Panc1 (cell line): ENCODE data around the gene C8B. TPM values are rescaled to one million over a fixed set of nuclear protein-coding genes. Genes with fewer than 3 reads are reported as not detected.

Experiments
- ATAC-seq: fragments of 200-7000 bp; cut with Tn5 transposase; 2 replicates; pipeline ENCODE4 v1.9.1; 2020; ENCODE audit warnings: mild to moderate bottlenecking, moderate library complexity
- BruUV-seq: library from RNA; stranded (reverse); fragments of 400-500 nt; replicated peaks from 2 replicates; lab custom pipeline; 2021; lab: Mats Ljungman, UMichigan
- CTCF ChIA-PET: fragments of 300-600 bp; sonication (Branson Sonifier 250); formaldehyde crosslinking; loops from one replicate; lab custom pipeline; 2022; ENCODE audit warnings: antibody characterized with exemption; lab: Charles Lee
- POLR2A ChIA-PET: fragments of 300-600 bp; sonication (Branson Sonifier 250); formaldehyde crosslinking; loops from one replicate; lab custom pipeline; 2022; ENCODE audit warnings: antibody characterized with exemption; lab: Charles Lee
- DNase-seq: peaks from one replicate; pipeline ENCODE4 v3.0.0-alpha.2; 2010; ENCODE audit warnings: low read depth, low spot score
- H3K27ac ChIP-seq: 2 replicates; pipeline ENCODE4 v1.5.1; 2011; ENCODE audit warnings: mild to moderate bottlenecking, low read length, inconsistent platforms
- H3K27me3 ChIP-seq: fragments of 200-500 bp; sonication (Bioruptor generic); 2 replicates; pipeline ENCODE4 v1.6.0; 2014; ENCODE audit warnings: low read length, inconsistent platforms; ENCODE audit not compliant: control insufficient read depth, insufficient read depth
- H3K36me3 ChIP-seq: fragments of 200-500 bp; sonication (Bioruptor generic); 2 replicates; pipeline ENCODE4 v1.5.1; 2014; ENCODE audit warnings: inconsistent platforms, mild to moderate bottlenecking, low read length, moderate library complexity; ENCODE audit not compliant: control insufficient read depth, insufficient read depth
- H3K4me1 ChIP-seq: 2 replicates; pipeline ENCODE4 v1.5.1; 2011; ENCODE audit warnings: inconsistent platforms, mild to moderate bottlenecking, low read length, moderate library complexity; ENCODE audit not compliant: control insufficient read depth, insufficient read depth
- H3K4me3 ChIP-seq, 2 experiments: 2 replicates each; pipeline ENCODE4 v1.5.1; 2011 to 2012; ENCODE audit warnings: low read depth in 2 of 2, low read length in 2 of 2, mild to moderate bottlenecking in 2 of 2, inconsistent platforms in 1 of 2, moderate library complexity in 1 of 2
- H3K9me3 ChIP-seq: fragments of 200-500 bp; sonication (Bioruptor generic); 2 replicates; pipeline ENCODE4 v1.5.1; 2014; ENCODE audit warnings: low read depth, mild to moderate bottlenecking, inconsistent platforms, low read length, moderate library complexity; ENCODE audit not compliant: control insufficient read depth, insufficient read depth
- CTCF ChIP-seq: fragments of 450-650 bp; IDR thresholded peaks from 2 replicates; pipeline ENCODE4 v1.5.1; 2017; ENCODE audit warnings: mild to moderate bottlenecking
- POLR2AphosphoS5 ChIP-seq: IDR thresholded peaks from 2 replicates; pipeline ENCODE4 v1.6.1; 2012; ENCODE audit warnings: mild to moderate bottlenecking, low read depth, low read length, moderate library complexity
- REST ChIP-seq, 2 experiments: IDR thresholded peaks; 2 replicates each; pipeline ENCODE4 v1.6.1; 2011 to 2012; ENCODE audit warnings: low read depth in 2 of 2, control low read depth in 1 of 2, low read length in 1 of 2, mild to moderate bottlenecking in 1 of 2, moderate library complexity in 1 of 2; ENCODE audit not compliant: insufficient read depth in 1 of 2
- SIN3A ChIP-seq: IDR thresholded peaks from 2 replicates; pipeline ENCODE4 v1.6.1; 2012; ENCODE audit warnings: low read depth, mild to moderate bottlenecking, low read length, moderate library complexity, borderline replicate concordance; ENCODE audit not compliant: insufficient read depth
- TCF7L2 ChIP-seq: IDR thresholded peaks from 2 replicates; pipeline ENCODE4 v1.6.1; 2011; ENCODE audit warnings: mild to moderate bottlenecking, low read depth, low read length, inconsistent platforms
- in situ Hi-C: cut with HindIII; loops from 2 replicates; pipeline ENCODE4 v1.10.0; 2016; ENCODE audit warnings: low sequenced_read_pairs, low pct_unique_long_range_greater_than_20kb
- intact Hi-C: fragments of 100-400 bp; cut with micrococcal nuclease; formaldehyde crosslinking; loops from one replicate; pipeline ENCODE4 v1.10.0; 2022; ENCODE audit not compliant: unreplicated experiment
- total RNA-seq: library from RNA; stranded (reverse); gene quantifications from one replicate; pipeline ENCODE4 v1.2.1, GENCODE V29; 2021; ENCODE audit not compliant: unreplicated experiment

The C8B gene
- total RNA-seq, 1 experiment from 2014 or later, result not detected

- CTCF ChIA-PET, result no interaction called here
- intact Hi-C loops, result no loop called here
- no peak for TF ChIP-seq CTCF
- no peak for TF ChIP-seq TCF7L2
- no peak for TF ChIP-seq POLR2AphosphoS5
- TF ChIP-seq SIN3A, result no peak
- no peak for TF ChIP-seq REST (IDR thresholded peaks at IDR 0.05; ENCODE audit: insufficient read depth in 1 of 2, low read depth in 2 of 2, low read length in 1 of 2)
- no peak for DNase-seq
- no peak for ATAC-seq
- Histone ChIP-seq H3K4me1 (no peaks in the 10 kb centered on the region), H3K36me3 (no peaks in the 10 kb centered on the region), H3K9me3 (no peaks in the 10 kb centered on the region), H3K27me3 (no peaks in the 10 kb centered on the region), H3K27ac (no peak overlapping the region), H3K4me3 (no peak overlapping the region)
- POLR2A ChIA-PET, result no interaction called here
- no TSS peak for BruUV-seq
- in situ Hi-C loops, result no loop called here
These were observed 54.5 kb downstream of the C8B start for GRCh38 chr1:56911098-56911938.

- CTCF ChIA-PET, result no interaction called here
- ATAC-seq, result no peak
- Histone ChIP-seq H3K4me1 (no peaks in the 10 kb centered on the region), H3K27ac (no peak overlapping the region), H3K9me3 (no peaks in the 10 kb centered on the region), H3K27me3 (no peaks in the 10 kb centered on the region), H3K36me3 (no peaks in the 10 kb centered on the region), H3K4me3 (no peak overlapping the region)
- BruUV-seq, result no TSS peak
- in situ Hi-C loops, result no loop called here
- intact Hi-C loops, result no loop called here
- no peak for DNase-seq
- no peak for TF ChIP-seq TCF7L2
- TF ChIP-seq SIN3A, result no peak
- TF ChIP-seq POLR2AphosphoS5, result no peak
- no peak for TF ChIP-seq REST (IDR thresholded peaks at IDR 0.05; ENCODE audit: insufficient read depth in 1 of 2, low read depth in 2 of 2, low read length in 1 of 2)
- TF ChIP-seq CTCF, result no peak
- POLR2A ChIA-PET, result no interaction called here
These were observed 55.3 kb downstream of the C8B start for GRCh38 chr1:56910441-56910985.
